GM19239 (cell line): ENCODE measurements around the gene DYSF.

ENCODE experiments used
- DNase-seq: peaks from one replicate; pipeline ENCODE4 v3.0.0; 2011; ENCODE audit warnings: low spot score; ENCODE audit not compliant: insufficient read length
- FAIRE-seq: peaks from 2 replicates; lab custom pipeline; 2011; peaks lifted over from hg19 to GRCh38; lab: Jason Lieb, UNC

Gene DYSF

GRCh38 chr2:71608441-71608840 lies 155.1 kb downstream of the DYSF start:
- DNase-seq (no peak), FAIRE-seq (no peak)

- FAIRE-seq: no peak
Observed at GRCh38 chr2:71609029-71609428, 155.7 kb downstream of the DYSF start.

GRCh38 chr2:71609441-71609840 lies 156.1 kb downstream of the DYSF start:
- FAIRE-seq (no peak), DNase-seq (no peak)

More at GRCh38 chr2:71609029-71609428, 155.7 kb downstream of the DYSF start:
- no peak for DNase-seq

GRCh38 chr2:71609958-71610357 lies 156.6 kb downstream of the DYSF start:
- no peak for DNase-seq
- peak; percentile 80 for FAIRE-seq

- FAIRE-seq: no peak
Observed at GRCh38 chr2:71610671-71611070, 157.3 kb downstream of the DYSF start.

GRCh38 chr2:71611247-71611646 lies 157.9 kb downstream of the DYSF start:
- DNase-seq (no peak), FAIRE-seq (no peak)

More at GRCh38 chr2:71610671-71611070, 157.3 kb downstream of the DYSF start:
- no peak for DNase-seq

- FAIRE-seq (no peak), DNase-seq (no peak)
Observed at GRCh38 chr2:71611781-71612527, 158.6 kb downstream of the DYSF start.

GRCh38 chr2:71612581-71613402 lies 159.4 kb downstream of the DYSF start:
- DNase-seq (no peak), FAIRE-seq (no peak)

- FAIRE-seq (no peak), DNase-seq (no peak)
Observed at GRCh38 chr2:71613403-71613952, 160.1 kb downstream of the DYSF start.

GRCh38 chr2:71613953-71614925 lies 160.9 kb downstream of the DYSF start:
- no peak for FAIRE-seq
- no peak for DNase-seq

- FAIRE-seq: no peak
Observed at GRCh38 chr2:71614976-71615766, 161.8 kb downstream of the DYSF start.

GRCh38 chr2:71615767-71616730 lies 162.7 kb downstream of the DYSF start:
- FAIRE-seq (no peak), DNase-seq (no peak)

More at GRCh38 chr2:71614976-71615766, 161.8 kb downstream of the DYSF start:
- no peak for DNase-seq

- DNase-seq (no peak), FAIRE-seq (no peak)
Observed at GRCh38 chr2:71617266-71617665, 163.9 kb downstream of the DYSF start.

GRCh38 chr2:71618327-71619113 lies 165.2 kb downstream of the DYSF start:
- FAIRE-seq: no peak
- no peak for DNase-seq

GRCh38 chr2:71619230-71619741 lies 165.9 kb downstream of the DYSF start:
- FAIRE-seq: no peak
- no peak for DNase-seq

- DNase-seq (no peak), FAIRE-seq (no peak)
Observed at GRCh38 chr2:71620116-71620515, 166.8 kb downstream of the DYSF start.

- no peak for FAIRE-seq
- DNase-seq: no peak
Observed at GRCh38 chr2:71620851-71621251, 167.5 kb downstream of the DYSF start.
